ENCODE measurements around the gene GATA3.
A peak's percentile ranks its signal among the peaks of the same experiment; 100 is the strongest.

Gene GATA3

GRCh38 chr10:8060704-8061121 lies 6.2 kb downstream of the GATA3 start:
- Histone ChIP-seq H3K9me3 (ENCODE audit: control insufficient read depth, insufficient read depth, low read length) (no peaks in the 10 kb centered on the region; the same call in 1 of the 2 replicates), H3K9ac (ENCODE audit: low read depth, low read length) (peak overlapping the region; percentile 11; the same call in 1 of the 2 replicates), H3K36me3 (ENCODE audit: insufficient read depth, low read length) (no peaks in the 10 kb centered on the region), H3K4me1 (ENCODE audit: insufficient read depth, low read length) (peaks cover 52% of the 10 kb centered on the region)

DNA sequence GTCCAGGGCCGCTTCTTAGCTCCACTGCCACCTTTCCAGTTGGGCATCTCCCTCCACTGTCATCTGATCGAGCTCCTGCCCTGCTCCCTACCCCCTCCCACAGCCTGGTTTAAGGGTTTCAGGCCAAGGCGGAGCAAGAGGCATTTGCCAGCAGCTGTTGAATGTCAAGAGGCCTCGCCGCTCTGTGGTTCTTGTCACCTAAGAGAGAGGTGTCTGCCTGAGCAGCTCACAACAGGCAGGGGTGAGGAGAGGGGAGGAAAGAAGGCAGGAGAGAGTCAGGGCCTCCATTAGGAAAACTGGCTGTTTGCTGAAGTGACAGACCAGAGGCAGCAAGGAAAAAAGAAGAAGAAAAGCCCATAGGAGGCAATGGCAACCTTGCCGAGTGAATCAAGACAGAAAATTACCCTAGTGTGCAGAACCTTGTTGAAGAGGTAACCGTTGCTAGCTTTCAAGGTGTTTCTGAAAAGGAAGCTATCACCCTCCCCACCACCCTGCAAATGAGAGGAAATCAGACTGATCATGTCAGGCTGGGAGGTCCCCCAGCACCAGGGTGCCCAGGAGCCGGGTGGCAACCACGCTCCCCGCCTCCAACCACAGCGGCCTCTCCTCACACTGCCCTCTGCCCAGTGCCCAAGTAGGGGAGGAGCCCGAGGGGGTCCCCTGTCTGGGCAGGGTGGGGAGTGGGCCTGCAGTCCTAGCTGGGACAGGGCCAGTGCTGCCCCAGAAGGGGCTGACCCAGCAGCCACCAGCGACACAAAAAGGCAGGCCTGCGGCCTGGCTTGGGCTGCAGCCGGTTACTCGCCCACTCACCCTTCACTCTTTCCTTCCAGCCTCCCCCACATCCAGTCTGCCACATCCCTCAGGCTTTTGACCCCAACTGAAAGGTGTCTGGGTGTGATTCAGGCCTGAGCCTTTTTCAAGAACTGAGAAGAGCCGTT lies 7.1 kb downstream of the GATA3 start:
- no peak overlapping the region for H3K9ac ChIP-seq (ENCODE audit: low read depth, low read length)
- H3K4me1 ChIP-seq (ENCODE audit: insufficient read depth, low read length) = peaks cover 56% of the 10 kb centered on the region
- no peaks in the 10 kb centered on the region for H3K36me3 ChIP-seq (ENCODE audit: insufficient read depth, low read length)
- no peaks in the 10 kb centered on the region for H3K9me3 ChIP-seq (ENCODE audit: control insufficient read depth, insufficient read depth, low read length)

DNA sequence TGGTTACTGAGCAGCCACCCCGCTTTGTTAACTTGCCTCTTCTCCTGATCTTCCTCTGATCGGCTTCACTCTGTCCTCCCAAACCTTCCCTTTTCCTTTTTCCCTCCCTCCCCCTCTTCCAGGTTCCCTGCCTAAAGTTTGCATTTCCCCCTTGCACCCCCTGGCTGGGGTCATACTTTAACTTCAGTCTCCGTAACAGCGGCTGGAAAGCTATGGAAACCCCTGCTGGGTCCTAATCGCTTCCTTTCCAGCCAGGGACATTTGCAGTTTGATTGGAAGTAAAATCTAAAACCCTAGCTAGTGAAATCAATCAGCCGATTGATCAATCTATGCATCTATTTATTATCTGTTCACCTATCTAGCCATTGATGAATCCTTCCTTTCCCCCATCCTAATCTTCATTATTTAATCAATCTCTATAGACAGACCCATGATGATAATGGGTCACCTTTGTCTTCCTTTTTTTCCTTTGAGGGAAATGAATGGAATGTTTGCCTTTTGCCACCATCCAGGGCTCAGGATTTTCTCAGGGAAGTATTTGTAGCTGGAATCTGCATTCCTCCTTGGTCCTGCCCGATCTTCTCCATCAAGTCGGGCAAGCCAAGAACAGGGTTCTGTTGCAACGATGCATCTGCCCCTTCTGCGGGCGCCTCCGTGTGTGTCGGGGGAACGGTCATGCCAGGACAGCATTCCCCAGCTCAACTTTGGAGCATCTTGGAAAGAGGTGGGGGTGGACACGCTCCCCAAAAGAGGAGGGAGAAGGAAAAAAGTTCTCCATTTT lies 8.8 kb downstream of the GATA3 start:
- Histone ChIP-seq H3K36me3 (ENCODE audit: insufficient read depth, low read length) (no peaks in the 10 kb centered on the region), H3K4me1 (ENCODE audit: insufficient read depth, low read length) (peaks cover 47% of the 10 kb centered on the region), H3K9ac (ENCODE audit: low read depth, low read length) (peak overlapping the region; percentile 44; the same call in 1 of the 2 replicates), H3K9me3 (ENCODE audit: control insufficient read depth, insufficient read depth, low read length) (no peaks in the 10 kb centered on the region)

DNA sequence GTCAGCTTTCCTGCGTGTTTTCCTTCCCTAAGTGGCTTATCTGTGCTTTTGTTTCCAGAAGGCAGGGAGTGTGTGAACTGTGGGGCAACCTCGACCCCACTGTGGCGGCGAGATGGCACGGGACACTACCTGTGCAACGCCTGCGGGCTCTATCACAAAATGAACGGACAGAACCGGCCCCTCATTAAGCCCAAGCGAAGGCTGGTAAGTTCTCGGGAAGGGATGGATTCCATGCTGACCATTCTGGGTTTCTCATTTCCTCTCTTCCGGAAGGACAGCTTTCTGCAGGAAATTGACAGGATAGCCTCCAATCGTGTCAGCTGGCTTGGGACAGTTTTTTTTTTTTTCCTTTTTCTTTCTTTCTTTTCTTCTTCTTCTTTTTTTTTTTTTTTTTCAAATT lies 9.4 kb downstream of the GATA3 start:
- Histone ChIP-seq H3K9ac (ENCODE audit: low read depth, low read length) (peak overlapping the region; percentile 44; the same call in 1 of the 2 replicates), H3K4me1 (ENCODE audit: insufficient read depth, low read length) (peaks cover 47% of the 10 kb centered on the region), H3K9me3 (ENCODE audit: control insufficient read depth, insufficient read depth, low read length) (no peaks in the 10 kb centered on the region), H3K36me3 (ENCODE audit: insufficient read depth, low read length) (no peaks in the 10 kb centered on the region)

DNA sequence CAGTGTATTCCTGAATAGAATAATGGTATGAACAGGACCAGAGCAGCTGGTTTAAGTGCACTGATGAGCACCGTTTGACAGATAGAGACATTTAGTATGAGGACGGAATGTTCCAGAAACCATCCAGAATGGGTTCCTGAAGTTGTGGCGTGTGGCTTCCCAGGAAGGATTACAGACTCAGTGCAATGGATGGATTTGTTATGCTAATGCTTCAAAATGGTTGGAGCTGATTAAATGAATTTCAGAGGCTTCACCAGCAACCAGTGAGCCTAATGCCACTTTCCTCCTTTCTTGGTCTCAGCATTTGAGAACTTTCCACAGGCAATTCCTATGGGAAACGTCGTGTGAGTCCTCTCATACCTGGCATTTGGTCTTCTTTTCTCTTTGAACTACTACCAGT lies 9.9 kb downstream of the GATA3 start:
- peaks cover 47% of the 10 kb centered on the region for H3K4me1 ChIP-seq (ENCODE audit: insufficient read depth, low read length)
- no peak overlapping the region for H3K9ac ChIP-seq (ENCODE audit: low read depth, low read length)
- no peaks in the 10 kb centered on the region for H3K36me3 ChIP-seq (ENCODE audit: insufficient read depth, low read length)
- no peaks in the 10 kb centered on the region for H3K9me3 ChIP-seq (ENCODE audit: control insufficient read depth, insufficient read depth, low read length)

DNA sequence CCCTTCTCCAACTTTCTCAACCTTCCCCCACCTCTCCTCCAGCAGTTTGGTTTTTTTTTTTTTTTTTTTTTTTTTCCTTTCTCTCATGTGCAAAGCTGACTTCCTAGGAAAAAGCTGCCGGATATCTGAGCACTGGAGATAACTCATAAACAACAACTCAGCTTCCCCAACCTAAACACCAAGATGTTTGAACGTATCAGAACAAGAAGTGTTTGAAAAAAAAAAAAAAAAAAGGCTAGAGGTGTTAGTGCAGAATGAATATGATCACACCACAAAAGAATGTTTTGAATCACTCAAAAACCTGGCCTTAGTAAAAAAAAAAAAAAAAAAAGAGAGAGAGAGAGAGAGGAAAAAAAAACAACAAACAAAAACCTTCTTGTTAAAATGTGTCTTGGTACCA lies 11.2 kb downstream of the GATA3 start:
- Histone ChIP-seq H3K36me3 (ENCODE audit: insufficient read depth, low read length) (no peaks in the 10 kb centered on the region), H3K9me3 (ENCODE audit: control insufficient read depth, insufficient read depth, low read length) (no peaks in the 10 kb centered on the region), H3K4me1 (ENCODE audit: insufficient read depth, low read length) (peaks cover 39% of the 10 kb centered on the region), H3K9ac (ENCODE audit: low read depth, low read length) (no peak overlapping the region)

GRCh38 chr10:8066124-8066523 lies 11.6 kb downstream of the GATA3 start:
- Histone ChIP-seq H3K9me3 (ENCODE audit: control insufficient read depth, insufficient read depth, low read length) (no peaks in the 10 kb centered on the region), H3K36me3 (ENCODE audit: insufficient read depth, low read length) (no peaks in the 10 kb centered on the region), H3K4me1 (ENCODE audit: insufficient read depth, low read length) (peaks cover 37% of the 10 kb centered on the region)

DNA sequence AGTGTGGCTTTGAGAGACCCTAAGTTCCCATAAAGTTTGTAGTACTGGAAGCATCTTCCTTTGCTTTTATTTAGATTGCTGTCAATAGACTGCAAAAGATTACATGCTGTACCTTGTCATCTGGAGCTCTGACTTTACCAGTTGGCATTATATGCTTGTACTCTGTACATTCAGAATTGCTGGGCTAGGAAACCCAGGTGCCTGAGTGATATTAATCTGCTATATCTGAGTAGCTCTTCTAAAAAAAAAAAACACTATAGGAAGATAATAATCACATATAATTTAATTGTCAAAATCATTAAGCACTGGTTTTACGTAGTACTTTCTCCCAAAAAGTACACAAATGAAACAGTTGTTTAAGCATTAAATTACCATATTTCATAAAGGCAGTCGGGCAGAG lies 12.3 kb downstream of the GATA3 start:
- Histone ChIP-seq H3K9me3 (ENCODE audit: control insufficient read depth, insufficient read depth, low read length) (no peaks in the 10 kb centered on the region), H3K4me1 (ENCODE audit: insufficient read depth, low read length) (peaks cover 30% of the 10 kb centered on the region), H3K9ac (ENCODE audit: low read depth, low read length) (no peak overlapping the region), H3K36me3 (ENCODE audit: insufficient read depth, low read length) (no peaks in the 10 kb centered on the region)

More at GRCh38 chr10:8066124-8066523, 11.6 kb downstream of the GATA3 start:
- H3K9ac ChIP-seq (ENCODE audit: low read depth, low read length) = no peak overlapping the region

GRCh38 chr10:8069108-8069507 lies 14.6 kb downstream of the GATA3 start:
- Histone ChIP-seq H3K9ac (ENCODE audit: low read depth, low read length) (no peak overlapping the region), H3K36me3 (ENCODE audit: insufficient read depth, low read length) (no peaks in the 10 kb centered on the region; the same call in 1 of the 2 replicates), H3K4me1 (ENCODE audit: insufficient read depth, low read length) (peaks cover 20% of the 10 kb centered on the region), H3K9me3 (ENCODE audit: control insufficient read depth, insufficient read depth, low read length) (no peaks in the 10 kb centered on the region)

GRCh38 chr10:8069627-8070026 lies 15.1 kb downstream of the GATA3 start:
- Histone ChIP-seq H3K36me3 (ENCODE audit: insufficient read depth, low read length) (no peaks in the 10 kb centered on the region; the same call in 1 of the 2 replicates), H3K4me1 (ENCODE audit: insufficient read depth, low read length) (peaks cover 15% of the 10 kb centered on the region), H3K9me3 (ENCODE audit: control insufficient read depth, insufficient read depth, low read length) (no peaks in the 10 kb centered on the region), H3K9ac (ENCODE audit: low read depth, low read length) (no peak overlapping the region)

DNA sequence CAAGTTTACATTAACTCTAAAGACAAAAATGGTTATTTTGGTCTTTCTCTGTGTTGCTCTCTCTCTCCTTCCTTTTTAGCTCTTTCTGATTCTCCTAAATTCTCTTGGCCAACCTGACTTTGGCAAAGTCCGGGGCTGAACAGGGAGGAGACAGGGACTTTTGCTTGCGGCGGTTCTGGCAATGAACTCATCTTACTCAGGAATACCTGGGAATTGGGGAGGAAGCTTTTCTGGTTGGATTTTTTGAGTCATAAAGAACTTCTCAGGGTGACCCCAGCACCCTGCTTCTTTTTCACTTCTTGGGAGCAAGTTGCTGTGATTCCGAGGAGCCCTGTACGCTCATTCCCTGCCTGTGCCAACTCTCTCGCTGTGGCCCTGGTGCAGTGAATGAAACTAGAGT lies 16.0 kb downstream of the GATA3 start:
- H3K36me3 ChIP-seq (ENCODE audit: insufficient read depth, low read length) = no peaks in the 10 kb centered on the region; the same call in 1 of the 2 replicates
- peaks cover 14% of the 10 kb centered on the region for H3K4me1 ChIP-seq (ENCODE audit: insufficient read depth, low read length)
- H3K9ac ChIP-seq (ENCODE audit: low read depth, low read length) = no peak overlapping the region
- no peaks in the 10 kb centered on the region for H3K9me3 ChIP-seq (ENCODE audit: control insufficient read depth, insufficient read depth, low read length)

DNA sequence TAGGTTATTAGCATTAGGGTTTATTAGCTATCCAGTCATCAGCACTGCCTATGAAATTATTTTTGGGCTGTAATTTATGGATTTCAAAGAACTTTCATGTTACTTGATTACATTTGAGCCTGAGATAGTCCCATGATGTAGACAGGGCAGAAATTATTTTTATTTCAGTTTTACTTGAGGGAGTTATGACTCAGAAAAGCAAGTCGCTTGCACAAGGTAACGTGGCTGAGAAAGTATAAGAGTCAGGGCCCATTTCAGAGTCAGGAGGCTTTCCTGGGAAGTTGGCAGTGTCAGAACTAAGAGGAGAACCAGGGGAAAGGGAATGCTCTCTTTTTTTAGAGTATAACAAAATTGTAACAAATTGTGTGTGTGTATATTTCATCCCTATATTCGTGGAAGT lies 16.5 kb downstream of the GATA3 start:
- no peak overlapping the region for H3K9ac ChIP-seq (ENCODE audit: low read depth, low read length)
- H3K9me3 ChIP-seq (ENCODE audit: control insufficient read depth, insufficient read depth, low read length) = no peaks in the 10 kb centered on the region
- no peaks in the 10 kb centered on the region; the same call in 1 of the 2 replicates for H3K36me3 ChIP-seq (ENCODE audit: insufficient read depth, low read length)
- H3K4me1 ChIP-seq (ENCODE audit: insufficient read depth, low read length) = peaks cover 14% of the 10 kb centered on the region

DNA sequence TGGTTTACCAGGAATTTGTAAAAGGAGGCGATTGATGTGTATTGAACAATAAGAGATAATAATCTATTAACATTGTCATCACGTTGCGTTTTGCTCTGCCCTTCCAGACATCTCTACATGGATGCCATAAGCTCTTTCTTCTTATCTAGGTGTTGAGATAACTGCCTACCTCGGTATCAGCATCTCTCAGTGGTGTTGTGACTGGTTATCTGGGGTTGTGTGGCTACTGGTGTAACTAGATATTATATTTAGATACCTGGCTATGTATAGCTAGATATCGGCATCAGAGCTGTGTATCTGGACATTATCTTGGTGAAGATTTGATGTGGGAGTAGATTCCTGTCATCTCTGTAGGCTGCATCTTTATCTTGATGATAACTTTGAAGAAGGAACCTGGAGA lies 17.2 kb downstream of the GATA3 start:
- H3K36me3 ChIP-seq (ENCODE audit: insufficient read depth, low read length) = no peaks in the 10 kb centered on the region; the same call in 1 of the 2 replicates
- H3K4me1 ChIP-seq (ENCODE audit: insufficient read depth, low read length) = peaks cover 11% of the 10 kb centered on the region; the same call in 1 of the 2 replicates
- no peaks in the 10 kb centered on the region for H3K9me3 ChIP-seq (ENCODE audit: control insufficient read depth, insufficient read depth, low read length)
- H3K9ac ChIP-seq (ENCODE audit: low read depth, low read length) = no peak overlapping the region

DNA sequence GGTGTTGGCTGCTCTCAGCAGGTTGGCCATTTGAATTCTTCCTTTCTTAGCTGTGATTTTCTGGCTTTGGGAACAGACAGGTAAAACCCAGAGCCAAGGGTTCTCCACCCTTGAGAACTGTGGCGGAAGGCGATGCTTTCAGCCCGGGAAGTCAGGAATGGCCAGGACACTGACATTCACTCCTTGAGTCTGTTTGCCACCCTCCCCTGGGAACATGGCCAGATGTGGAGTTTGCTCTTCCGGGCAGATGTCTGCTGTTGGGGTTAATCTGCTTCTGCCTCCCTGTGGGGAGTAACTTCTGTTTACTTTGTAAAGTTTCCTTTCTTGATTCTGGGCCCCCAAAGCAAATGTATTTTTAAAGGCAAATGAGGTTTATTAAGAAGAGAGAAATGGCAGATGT lies 17.7 kb downstream of the GATA3 start:
- Histone ChIP-seq H3K9me3 (ENCODE audit: control insufficient read depth, insufficient read depth, low read length) (no peaks in the 10 kb centered on the region), H3K4me1 (ENCODE audit: insufficient read depth, low read length) (peaks cover 11% of the 10 kb centered on the region; the same call in 1 of the 2 replicates), H3K36me3 (ENCODE audit: insufficient read depth, low read length) (no peaks in the 10 kb centered on the region; the same call in 1 of the 2 replicates), H3K9ac (ENCODE audit: low read depth, low read length) (no peak overlapping the region)

All from ES-I3 (cell line).